Stimulated activated CD4-positive, alpha-beta T cell treated with anti-CD3 and anti-CD28 coated beads, Interleukin-2, amount 100 ng/mL, for 4 hours (primary cell): Measurements from ENCODE around the gene CABP4.
A peak's percentile ranks its signal among the peaks of the same experiment; 100 is the strongest.

Source experiments
- DNase-seq: peaks from one replicate; pipeline ENCODE4 v3.0.0-alpha.2; 2020; ENCODE audit warnings: low read depth

The CABP4 gene

DNA sequence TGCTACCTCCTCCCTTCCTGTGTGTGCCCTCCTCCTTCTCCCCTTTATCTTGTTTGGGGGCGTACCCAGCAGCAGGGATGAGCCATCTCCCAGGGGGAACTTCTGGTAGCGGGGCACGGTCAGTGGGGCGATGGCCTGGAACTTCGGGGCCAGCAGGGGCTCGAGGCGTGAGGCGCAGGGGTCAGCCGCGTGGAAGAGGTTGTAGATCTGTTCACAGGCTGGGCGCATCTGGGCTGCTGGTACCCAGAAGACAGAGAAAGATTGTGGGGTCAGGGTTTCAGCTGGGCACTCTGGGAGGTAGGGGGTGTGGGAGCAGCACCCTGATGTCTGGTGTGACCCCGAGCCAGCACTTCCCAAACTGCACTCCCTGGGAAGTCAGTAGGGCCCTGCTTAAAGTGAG, 41.0 kb downstream of the CABP4 start:
- DNase-seq, result no peak

DNA sequence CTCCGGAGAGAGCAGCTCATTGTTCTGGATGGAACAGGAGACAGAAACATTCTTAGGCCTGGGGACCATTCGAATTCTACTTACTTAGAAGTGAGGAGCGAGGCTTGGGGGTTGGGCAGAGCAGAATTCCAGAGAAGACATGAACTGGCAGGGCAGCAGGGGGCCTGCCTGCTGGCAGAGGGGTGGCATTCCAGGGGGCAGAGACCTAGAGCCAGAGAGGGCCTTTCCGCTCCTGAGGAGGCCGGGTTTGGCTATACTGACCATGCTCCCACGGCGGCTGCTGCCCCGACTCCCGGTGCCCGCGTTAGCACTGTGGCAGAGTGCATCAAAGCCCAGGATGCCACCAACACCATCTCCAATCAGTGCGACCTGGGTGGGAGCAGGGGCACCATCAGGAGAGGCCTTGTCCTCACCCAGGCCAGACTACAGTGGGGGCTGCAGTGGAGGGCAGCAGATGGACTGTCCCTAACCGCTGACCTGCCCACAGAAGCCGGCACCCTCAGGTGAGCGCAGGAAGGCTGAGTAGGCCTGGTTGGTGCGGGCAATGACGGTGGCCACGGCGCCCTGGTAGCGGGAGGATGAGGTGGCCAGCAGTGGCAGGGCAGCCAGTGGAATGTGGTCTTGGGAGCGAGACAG, 42.6 kb downstream of the CABP4 start:
- DNase-seq, result no peak

DNA sequence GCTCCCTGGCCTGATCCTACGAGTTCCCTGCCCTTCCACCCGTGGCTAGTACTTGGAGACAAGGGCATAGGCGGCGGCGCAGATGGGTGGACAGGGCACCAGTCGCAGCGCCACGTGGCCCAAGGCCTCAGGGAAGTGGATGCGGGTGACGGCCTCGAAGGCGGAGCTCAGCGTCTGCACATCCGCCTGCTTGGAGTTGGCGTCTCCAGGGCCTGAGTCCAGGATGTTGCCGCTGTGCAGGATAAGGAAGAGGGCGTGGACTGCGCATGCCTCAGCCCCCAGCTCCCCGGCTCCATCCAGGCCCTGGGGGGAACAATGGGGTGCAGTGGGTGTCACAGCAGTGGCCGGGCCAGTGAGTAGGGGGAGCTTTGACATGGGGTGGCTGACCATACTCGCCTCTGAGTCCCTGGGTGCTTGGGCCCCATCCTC, 43.4 kb downstream of the CABP4 start:
- no peak for DNase-seq

DNA sequence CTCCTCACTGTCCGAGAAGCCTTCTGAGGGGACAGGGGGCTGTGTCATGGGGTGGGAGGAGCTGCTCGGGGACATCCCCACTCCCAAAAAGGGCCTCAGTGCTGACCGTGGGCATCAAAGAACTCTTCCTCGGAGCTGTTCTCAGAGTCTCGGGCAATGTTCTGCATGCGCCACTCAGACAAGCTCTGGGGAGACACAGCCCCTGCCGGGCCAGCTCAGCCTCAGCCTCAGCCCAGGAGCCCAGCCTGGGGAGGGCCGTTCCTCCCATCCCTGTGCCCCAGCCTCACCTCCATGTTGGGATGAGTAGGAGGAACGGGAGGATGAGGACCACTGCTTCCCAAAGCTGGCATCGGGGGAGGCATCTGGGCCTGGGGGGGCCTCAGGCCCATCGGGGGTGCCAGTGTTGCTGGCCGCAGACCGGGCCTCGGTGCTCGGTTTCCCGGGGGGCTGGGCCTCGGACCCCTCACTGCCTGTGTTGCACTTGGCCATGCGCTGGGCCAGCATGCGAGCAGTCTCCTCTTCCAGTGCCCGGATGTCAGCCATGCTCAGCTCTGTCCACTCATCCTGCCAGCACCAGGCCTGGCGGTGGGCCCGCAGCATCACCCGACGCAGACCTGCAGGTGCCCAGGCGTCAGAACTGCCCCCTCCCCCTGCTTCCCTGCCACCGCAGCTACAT, 44.8 kb downstream of the CABP4 start:
- no peak for DNase-seq

DNA sequence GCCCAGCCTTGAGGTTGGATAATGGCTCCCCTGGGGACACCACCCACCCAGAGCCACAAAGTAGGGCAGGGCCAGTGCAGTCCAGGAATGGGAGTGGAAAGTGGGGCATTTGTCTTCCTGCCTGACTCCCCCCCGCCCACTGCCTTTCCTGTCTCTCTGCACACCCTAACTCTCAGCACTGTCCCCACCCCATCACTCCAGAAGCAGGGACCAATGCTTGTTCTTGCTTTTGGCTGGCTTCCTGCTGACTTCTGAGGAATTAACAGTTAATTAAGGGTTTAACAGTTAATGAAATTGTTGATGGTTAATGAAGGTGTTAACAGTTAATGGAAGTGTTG, 45.3 kb downstream of the CABP4 start:
- no peak for DNase-seq

DNA sequence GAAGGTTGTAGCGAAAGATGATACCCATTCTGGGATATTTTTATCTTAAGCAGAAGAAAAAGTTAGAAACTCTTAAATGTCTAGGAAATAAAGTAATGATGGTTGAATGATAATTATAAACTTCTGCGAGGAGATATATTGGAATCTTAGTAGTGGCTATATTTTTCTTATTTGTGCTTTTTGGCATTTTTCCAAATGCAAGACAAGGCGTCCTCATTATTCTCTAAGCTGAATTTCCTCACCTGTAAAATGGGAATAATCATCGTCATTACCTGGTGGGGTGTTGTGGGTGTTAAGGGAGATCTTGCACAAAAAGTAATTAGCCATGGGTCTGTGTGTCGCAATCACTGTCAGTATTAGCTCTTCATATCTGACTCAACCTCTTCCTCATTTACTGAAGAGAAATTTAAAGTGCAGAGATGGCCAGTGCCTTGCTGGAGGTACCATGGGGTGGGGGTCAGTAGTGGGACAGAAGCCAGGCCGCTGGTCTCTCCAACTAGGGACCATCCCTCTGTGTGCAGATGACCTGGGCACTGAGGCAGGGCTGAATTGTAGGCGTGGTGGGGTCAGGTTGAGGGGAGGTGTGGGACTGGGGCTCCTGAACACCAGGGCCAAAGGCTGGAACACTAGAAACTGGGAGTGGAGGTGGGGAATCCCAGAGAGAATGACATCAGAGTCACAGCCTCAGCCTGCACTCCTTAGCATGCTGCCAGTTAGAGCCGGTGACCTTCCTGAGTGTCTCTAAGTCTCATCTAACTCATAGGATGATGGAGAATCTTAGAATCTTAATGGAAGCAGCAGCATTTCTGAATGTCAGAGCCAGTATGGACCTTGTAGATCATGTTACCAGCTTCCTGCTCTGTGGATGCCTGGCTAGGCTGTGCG, 45.9 kb downstream of the CABP4 start:
- DNase-seq, result no peak

DNA sequence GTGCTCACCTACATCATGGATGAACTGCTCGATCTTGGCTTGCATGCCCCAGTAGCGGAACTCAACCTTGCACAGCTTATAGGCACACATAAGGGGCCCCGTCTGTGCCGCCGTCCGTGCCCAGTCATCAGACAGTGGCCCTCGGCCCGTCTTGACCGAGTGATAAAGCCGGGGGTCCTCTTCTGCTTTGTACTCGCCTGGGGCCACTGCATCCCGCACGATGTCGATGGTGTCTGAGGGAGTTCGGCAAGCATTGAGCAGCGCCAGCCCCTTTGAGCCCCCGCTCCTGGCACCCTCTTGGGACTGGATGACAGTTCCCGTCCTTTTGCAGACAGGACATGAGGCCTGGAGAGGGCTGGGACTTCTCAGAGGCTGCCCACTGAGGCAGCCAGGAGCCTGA, 46.7 kb downstream of the CABP4 start:
- no peak for DNase-seq

DNA sequence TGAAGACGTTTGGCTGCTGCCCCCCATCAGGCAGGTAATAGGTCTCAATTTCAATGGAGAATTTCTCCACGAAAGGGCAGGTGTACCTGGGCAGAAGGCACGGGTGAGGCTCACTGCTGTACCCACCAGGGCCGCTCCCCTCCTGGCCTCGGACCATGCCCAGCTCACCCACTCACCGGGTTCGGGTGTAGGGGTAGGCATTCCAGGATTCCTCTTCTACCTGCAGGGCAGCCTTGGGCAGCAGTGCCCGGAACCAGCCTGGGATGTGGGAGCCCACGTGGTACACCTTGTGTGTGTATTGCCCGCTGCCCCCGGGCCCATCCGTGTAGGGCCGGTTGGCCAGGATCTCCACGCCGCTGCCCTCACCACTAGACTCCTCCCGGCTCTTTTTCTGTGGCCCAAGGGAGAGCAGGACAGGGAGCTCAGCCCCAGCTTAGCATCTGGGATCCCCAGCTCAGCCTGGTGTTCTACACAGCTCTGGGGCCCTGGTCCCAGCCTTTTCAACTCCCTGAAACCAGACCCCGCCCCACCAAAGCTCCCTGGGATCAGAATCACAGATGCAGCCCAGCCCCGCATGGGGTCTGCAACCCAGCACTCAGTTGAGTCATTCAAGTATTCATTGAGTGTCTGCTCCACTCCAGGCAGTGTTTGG, 47.3 kb downstream of the CABP4 start:
- DNase-seq, result no peak

DNA sequence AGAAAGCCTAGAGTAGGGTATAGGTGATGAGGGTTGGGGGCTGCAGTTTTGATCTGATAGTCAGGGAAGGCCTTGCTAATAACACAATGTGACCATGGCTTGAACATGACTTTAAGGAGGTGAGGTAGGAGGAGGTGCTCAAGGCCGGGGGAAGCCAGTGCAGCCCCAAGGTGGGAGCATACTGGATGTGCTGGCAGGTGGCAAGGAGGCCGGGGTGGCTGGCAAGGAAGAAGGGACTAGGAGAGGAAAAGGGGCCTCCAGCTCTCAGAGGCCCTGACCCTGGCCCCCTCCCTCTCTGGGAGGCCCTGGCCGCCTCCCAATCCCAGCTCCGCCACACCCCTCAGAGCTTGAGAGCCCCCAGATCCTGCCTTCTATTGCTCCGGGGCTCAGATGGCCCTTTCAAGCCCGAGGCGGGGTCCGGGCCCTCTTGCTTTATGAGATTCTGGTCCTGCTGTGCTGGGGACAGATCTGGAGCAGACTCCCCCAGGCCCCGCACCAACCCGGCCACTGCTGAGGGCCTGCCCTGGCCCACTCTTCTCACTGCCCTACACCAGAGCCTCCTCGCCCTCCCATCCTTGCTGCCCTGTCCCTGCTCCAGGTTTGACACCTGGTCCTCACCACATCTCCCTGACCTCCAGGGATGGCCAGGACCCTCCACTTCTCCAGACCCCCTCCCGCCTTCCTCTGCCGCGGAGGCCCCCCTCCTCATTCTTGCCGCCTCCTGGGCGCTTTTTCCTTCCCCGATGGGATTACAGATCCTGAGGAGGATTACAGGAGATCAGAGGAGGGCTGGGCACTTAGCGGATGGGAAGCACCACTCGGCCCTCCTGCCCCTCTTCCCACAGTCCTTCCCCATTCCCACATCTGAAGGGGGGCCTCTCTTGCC, 48.2 kb downstream of the CABP4 start:
- no peak for DNase-seq

DNA sequence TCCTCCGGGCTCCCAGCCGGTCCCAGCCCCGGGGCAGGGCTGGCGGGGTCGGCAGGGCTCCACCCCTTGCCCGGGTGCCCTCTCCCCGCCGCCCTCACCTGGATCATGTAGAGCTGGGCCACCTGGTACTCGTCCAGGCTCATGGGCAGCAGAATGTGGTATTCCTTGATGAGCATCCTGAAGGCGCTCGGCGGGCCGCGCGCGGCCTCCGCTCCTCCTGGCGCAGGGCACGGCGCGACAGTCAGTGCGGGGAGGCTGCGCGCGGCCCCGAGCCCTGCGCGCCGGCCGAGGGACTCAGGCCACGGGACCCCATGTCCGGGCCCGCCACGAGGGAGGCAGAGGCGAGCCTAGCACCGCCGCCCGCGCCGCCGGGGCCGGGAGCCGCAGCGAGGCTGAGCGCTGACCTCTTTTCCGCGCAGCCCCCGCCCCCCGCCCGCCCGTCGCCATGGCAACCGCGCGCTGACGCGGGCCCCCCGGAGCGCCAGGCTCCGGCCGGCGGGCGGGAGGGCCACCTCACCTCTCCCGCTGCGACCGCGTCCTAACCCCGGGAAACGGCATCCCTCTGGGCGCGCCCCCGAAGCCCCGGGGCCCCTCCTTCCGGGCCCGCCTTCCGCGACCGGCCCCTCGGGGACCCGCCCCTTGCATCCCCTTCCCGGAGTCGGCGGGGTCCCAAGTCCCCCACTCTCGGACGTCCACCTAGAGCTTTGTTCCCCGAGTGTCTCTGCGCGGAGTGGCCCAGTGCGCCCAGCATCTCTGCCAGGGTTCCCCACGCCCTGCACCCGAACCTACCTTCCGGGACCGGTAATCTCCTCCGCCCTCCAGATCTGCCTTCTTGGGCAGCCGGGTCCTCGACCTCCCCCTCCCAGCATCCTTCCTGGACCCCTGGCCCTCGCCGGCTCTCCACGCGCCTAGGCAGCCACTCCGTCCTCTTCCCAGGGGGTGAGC, 49.1 kb downstream of the CABP4 start:
- no peak for DNase-seq

DNA sequence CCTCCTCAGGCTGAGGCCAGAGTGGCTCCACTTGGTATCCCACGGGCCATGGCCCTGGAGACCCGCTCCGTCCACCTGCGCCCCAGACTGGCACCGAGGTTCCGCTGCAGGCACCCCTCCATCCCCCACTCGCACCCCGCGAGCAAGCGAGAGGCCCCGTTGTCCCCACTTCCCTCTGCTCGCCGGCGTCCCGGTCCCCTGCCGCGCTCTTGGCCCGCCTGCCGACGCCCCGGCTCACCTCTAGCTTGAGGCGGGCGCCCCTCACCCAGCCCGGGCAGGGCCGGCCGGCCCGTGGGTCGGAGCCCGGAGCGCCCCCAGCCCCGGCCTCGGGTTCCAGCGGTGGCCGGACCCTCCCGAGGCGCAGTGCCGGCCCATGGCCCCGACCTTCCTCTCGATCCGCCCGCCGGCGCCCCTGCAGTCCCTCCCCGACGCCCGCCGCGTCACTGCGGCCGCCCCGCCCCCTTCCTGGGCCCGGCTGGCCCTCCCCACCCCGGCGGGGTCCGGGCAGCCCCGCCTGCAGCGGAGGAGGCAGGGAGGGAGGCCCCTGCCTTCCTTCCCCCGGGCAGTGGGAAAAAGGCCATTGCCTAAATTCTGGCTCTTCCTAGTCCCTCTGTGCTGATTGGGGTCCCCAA, 49.9 kb downstream of the CABP4 start, which contains the start of gene PITPNM1:
PITPNM1 (minus strand) TSS at position 414 of the 632 bp plus-strand sequence. CDS start 1,183 bp downstream, outside the sequence.
- peak; percentile 52 for DNase-seq

DNA sequence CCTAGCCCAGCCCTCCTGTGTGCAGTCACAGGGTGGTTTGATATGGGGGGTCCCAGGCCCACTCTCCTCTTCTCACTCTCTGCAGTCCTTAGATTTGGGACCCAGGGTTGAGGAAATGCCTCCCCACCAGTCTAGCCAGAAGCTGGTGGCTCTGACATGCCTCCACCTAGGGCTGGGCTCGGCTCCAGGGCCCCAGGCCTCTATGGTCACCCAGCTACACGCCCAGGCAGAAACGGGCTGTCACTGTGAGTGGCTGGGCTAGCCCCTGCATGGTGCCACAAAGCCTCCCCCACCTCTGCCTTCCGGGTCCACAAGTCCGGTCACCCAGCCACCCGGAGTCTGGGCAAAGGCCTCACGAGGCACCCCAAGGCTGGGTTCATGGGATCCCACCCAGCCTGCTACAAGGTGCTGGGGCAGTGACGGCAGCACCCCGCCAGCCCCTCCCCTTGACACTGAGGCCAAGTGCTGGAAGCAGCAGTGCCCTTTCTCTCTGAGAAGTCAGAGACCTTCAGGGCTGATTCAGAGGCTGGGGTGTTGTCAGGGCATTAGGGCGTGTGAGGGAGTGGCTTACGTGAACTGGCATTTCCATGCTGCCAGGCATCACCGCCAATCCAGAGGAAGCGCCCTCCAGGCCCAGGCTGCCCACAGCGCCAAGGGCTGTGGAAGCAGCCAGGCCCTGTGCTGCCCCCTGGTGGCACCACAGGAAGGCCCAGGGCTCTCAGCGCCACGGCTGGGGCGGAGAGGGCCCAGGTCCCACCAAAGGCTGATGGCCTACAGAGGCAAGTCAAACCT, 50.6 kb downstream of the CABP4 start:
- DNase-seq, result peak; percentile 82

DNA sequence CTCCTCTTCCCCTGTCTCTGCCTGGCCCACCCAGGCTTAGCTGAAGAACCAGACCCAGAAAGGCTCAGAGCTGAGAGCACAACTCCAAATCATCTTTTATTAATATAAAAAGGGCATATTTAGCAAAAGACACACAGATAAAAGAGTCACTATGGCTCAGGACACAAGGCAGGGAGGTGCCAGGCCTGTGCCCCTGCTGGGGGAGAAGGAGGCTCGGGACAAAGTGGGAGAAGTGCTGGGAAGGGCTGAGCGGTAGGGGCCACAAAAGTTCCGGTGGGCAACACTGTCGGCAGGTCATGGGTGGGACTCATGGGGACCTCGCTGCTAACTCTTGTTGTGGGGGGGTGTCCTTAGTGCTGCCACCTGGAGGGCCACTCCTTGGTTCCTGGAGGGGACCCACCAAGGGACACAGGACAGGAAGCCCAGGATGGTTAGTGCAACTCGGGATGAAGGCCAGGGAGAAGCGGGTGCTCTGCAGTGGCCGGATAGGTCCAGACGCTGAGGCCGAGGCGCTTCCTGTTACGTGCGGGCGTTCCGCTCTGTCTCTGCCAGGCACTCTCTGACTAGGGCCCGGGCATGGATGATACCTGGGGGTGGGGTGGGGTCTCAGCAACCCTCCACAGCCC, 51.4 kb downstream of the CABP4 start:
- DNase-seq, result no peak

DNA sequence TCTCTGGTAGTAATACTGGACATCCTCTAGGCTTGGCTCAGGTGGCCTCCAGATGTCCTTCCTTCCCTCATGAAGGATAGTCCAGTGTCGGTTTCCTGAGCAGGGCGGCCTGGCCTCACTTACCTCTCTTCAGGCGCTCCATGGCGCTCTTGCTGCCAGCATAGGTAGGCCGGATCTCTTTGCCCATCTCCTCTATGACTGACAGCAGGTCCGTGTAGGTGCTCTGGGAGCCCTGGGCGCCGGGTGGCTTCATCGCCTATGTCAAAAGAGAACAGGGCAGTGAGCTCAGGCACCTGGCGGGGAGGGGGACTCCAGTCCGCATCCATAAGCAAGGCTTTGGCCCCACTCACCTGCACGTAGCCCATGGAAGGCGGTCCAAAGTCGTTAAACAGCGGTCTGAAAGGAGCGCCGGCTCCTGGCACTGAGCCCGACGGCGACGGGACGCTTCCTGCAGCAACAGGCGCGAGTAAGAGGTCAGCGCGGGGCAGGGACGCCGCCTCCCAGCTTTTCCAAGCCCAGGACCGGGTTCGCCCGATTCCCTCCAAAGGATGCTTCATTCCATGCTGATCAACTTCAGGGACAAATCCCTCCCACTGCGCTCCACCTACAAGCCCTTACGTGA, 52.2 kb downstream of the CABP4 start:
- no peak for DNase-seq

DNA sequence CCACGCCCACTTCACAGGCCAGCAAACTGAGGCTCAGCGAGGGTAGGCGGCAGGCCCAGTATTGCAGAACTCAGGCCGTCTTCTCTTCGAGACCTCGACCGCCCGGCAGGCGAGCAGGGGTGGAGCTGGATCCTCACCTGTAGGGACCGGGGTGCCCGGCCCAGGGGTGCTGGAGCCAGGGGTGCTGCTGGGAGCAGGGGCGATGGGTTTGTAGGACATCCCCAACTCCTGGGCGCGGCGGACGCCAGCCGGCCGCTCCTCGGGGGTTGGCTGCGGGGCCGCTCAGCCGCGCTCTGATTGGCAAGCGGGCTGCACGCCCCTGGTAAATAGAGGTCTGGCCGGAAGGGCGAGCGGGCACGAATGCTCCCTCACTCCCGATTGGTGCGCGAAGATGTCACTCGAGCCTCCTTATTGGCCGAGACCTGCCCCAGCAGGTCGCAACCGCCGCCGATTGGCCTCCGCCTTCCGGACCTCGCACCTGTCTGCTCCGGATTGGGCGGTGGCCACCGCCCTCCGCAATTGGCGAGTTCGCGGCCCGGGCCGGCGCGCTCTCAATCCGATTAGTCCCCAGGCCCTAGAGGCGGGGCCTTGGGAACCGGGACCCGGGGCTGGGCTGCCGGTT, 52.8 kb downstream of the CABP4 start, which contains the start of gene CDK2AP2:
CDK2AP2 (minus strand) TSS at position 299 of the 622 bp plus-strand sequence; CDS start at position 219, 80 bp downstream.
- DNase-seq, result peak; percentile 95

DNA sequence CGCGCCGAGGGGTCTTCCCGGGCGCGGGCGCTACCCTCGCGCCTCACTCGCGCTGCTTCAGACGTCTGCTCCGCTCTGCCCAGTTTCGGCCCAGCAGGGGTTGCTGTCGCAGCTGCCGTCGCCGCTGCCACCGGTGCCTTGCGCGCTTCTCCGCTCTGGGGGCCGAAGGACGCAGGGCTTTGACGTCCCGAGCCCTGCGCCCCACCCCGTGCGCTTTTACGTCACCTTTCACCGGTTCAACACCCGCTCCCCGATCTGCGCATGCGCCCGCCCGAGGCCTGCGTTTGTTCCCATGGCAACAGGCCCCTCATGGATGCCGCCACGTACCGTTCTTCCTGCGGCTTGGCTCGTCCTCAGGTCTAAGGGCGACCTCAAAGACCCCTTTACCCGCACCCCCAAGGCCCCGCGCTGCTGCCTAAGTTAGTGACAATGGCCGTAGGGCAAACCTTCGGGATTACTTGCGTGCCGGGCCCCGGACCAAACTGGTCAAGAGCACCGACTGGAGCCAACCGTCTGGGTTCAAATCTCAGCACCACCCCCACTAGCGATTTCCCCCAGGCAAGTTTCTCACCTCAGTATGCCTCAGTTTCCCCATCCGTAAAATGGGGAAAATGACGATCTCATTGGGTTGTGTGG, 53.5 kb downstream of the CABP4 start:
- DNase-seq, result peak; percentile 98

DNA sequence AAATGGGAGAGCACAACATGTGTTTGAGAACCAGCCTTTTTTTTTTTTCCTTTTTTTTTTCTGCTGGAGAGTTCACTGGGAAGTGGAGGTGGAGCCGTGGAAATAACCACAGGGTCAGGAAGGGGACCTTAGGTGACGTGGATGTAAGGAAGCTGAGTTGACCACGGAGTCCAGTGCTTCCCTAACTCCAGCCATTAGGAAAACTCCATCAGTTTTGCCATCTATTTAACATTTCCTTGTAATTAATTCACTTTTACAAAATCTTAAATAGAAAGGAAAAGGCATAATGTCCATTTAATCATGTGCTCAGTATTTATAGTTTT, 54.8 kb downstream of the CABP4 start:
- no peak for DNase-seq
